Dedifferentiated amniotic fluid mesenchymal stem cell (primary cell): ENCODE data around the gene SCYL2.

Experiments used
- DNase-seq: peaks from one replicate; pipeline ENCODE4 v3.0.0-alpha.2; 2016; ENCODE audit errors: extremely low spot score

The SCYL2 gene

DNA sequence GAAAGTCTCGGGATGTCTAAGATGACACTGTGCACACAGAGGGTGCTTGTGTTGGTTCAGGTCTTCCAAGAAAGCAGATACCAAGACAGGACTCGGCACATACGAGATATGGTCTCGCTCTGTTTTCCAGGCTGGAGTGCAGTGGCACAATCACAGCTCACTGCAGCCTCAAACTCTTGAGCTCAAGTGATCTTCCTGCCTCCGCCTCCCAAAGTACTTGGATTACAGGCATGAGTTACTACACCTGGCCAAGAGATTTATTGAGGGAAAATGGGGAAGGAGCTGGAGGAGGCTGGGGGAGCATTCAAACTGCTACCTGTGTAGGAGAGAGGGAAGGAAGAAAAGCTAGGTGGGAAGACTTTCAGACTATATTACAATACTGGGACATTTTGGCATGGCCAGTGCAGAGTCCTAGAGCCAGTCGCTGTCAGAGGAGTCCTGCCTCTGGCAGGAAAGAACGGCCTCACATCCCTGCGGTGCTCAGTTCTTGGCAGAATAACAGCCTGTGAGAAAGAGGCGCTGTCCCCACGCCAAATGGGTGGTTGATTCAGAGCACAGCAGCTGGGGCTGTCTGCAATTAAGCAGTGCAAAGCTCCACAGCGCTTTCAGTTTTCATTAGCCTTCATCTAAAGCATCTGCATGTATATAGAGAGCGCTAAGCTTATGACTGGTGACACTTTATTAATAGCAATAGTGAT is 108.2 kb downstream of the SCYL2 start:
- no peak for DNase-seq

DNA sequence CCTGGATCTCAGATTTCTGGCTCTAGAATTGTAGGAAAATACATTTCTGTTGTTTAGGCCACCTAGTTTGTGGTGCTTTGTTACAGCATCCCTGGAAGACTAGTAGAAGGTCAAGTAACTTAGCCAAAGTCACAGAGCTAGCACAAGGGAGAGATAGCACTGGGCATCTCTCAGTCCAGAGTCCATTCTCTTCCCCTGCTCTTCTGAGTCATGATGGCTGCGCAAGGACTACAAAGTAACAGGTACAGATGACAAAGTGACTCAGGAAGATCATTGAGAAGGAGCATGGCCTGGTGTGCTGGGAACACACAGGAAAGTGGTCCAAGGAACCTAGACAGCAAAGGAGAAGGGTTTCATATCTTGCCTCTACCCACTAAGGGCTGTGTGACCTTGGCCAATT is 109.2 kb downstream of the SCYL2 start:
- no peak for DNase-seq

DNA sequence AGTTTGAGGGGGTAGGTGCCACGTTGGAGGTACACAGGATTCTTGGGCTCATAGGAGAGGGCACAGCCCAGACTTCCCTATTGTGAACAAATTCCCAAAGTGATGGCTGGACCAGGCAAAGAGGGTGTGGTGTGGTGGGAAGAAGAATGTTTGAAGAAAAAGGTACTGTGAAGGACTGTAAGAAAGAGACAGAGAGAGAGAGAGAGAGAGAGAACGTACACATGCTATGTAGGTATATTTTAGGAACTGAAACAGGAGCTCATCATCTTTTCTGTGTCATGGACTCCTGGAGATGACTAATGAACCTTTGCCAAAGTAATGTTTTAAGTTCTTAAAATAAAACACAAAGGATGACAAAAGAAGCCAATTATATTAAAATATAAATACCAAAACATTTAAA is 114.4 kb downstream of the SCYL2 start:
- no peak for DNase-seq

DNA sequence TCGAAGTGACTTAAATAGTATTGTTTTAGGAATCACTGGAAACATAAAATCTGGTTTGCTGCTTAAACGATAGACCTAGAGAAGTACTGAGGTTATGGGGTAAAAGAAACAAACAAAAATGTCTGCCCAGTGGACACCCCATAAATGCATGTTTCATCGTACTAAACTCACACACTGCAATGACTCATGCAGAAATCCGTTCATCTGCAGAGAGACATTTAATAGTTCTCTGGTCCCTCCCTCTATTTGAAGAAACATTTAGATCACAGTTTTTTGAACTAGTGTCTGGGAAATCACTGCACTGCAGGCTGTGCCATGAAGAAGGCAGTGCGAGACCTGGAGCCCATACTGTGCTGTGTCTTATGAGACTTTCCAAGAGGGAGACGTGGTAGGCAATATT is 115.4 kb downstream of the SCYL2 start:
- DNase-seq = no peak

DNA sequence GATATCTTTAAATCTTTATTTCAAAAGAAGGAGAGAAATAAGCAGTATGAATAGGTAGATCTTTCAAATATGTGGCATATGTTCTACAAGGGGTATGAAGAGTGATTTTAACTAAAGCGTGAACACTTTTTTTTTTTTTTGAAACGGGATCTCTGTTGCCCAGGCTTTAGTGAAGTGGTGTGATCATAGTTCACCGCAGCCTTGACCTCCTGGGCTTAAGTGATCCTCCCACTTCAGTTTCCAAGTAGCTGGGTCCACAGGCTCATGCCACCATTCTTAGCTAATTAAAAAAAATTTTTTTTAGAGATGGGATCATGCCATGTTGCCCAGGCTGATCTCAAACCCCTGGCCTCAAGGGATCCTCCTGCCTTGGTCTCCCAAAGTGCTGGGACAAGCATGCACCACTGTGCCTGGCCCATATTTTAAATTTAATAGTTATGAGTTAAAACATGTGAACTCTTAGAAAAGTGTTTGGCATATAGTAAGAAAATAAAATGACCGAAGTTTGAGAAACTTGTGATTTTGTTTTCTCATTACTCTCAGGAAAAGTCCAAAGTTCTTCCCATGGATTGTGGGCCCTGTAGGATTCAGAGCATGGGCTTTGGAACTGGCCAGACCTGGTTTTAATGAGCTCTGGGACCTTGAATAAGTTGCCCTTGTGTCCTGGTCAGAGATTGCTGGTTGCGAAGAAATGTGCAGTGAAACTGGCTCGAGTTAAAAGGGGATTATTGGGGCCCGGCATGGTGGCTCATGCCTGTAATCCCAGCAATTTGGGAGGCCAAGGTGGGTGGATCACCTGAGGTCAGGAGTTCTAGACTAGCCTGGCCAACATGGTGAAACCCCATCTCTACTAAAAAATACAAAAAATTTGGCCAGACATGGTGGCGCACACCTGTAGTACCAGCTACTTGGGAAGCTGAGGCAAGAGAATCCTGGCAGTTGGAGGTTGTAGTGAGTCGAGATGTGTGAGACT is 116.9 kb downstream of the SCYL2 start:
- no peak for DNase-seq

DNA sequence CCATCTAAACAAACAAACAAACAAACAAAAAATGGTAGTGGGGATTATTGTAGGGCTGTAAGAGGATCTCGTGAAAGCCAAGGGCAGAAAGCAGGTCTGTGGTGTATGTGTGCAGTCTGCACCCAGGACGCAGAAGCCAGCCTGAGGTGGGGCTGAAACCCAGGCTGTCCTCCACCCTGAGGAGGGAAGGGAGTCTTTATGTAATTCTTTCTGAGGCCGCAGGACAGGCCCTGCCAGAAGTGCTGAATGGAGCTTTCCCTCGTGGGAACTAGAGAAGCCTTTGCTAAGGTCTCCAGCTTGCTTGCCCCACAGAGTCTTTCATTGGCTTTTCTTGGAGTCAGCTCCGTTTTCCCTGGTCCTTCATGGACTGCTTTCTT is 117.6 kb downstream of the SCYL2 start:
- DNase-seq = no peak

DNA sequence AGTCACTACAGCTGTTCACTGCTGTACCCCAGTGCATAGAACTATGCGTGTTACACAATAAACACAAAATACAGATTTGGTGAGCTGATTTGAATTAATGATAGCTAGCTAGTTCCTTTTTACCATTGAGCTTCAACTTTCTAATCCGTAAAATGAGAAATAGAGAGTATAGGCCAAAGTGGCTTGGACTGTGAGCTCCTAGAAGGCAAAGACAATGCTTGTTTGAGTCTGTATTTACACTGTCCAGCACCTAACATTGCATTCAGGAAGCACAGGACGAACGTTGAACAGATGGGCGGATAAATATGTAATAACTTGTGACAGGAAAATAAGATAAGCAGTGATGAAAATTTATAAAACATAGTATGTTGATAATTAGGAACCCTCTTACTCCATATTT is 121.4 kb downstream of the SCYL2 start:
- no peak for DNase-seq
